GM19099 (cell line): ENCODE results near the gene FUBP3.

Experiments
- POLR2A ChIP-seq: IDR thresholded peaks from 3 replicates; pipeline ENCODE4 v1.6.1; 2011; ENCODE audit warnings: low read depth; ENCODE audit not compliant: insufficient read length; ENCODE audit errors: extremely low read depth

Gene FUBP3

DNA sequence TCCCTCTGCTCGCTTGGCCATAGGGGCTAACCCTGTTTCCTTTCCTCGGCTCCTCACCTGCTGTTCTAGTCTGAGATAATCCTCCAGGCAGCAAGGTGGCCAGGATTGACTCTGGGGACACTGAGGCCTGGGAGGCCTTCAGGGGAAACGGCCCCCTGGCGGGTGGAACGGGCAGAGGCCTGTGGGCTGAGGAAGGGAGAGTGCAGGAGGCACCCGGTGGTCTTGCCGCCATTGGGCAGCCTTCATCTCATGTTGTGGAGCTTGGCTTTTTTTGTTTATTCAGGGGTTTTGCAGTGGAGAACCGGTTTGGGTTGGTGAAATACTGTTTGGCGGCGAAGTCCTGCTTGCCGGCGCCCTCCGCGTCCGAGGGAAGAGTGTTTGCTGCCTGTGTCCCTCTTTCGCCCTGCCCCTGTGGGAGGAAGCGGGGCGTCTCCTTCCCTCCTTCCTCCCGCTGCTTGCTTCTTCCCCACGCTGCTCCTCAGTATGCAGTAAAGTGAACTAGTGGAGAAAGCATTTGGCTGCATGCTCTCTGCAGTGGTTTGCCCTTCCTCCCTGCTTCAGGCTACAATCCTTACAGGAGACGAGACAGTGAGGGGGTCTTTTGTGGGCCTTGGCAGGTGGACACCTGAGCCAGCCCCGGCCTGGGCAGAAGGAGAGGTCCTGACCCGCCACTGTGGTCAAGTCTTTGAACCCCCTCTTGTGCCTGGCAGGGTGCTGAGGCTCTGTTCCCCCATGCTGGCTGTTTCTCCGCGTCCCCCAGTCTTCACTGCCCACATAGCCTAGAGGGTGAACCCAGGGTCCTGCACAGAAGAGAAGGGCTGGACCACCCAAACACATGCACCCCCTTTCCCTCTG is 54.2 kb downstream of the FUBP3 start:
- TF ChIP-seq POLR2A: no peak

DNA sequence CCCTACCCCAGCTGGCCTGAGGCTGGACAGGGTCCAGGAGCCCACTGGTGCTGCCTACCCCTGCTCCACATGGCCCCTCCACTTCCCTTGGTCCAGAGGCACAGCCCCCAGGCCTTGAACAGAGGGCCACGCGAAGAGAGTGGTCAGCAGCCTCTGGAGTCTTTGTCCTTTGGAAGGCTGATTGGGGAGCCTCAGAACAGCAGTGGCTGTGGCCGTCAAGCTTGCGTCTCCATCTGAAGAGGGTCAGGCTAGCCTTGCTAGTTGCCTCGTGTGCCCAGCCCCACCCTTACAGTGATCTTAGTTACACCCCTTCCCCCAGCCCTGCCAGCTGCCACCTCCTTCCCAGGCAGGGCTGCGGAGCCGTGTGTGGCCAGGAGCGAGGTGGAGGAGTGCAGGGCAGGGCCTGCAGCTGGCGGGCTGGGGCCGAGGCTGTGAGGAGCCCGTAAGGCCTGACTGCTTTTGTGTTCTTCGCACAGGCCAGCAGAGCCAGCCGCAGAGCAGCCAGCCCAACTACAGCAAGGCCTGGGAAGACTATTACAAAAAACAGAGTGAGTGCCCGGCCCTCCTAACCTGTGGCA is 54.9 kb downstream of the FUBP3 start:
- TF ChIP-seq POLR2A: no peak

DNA sequence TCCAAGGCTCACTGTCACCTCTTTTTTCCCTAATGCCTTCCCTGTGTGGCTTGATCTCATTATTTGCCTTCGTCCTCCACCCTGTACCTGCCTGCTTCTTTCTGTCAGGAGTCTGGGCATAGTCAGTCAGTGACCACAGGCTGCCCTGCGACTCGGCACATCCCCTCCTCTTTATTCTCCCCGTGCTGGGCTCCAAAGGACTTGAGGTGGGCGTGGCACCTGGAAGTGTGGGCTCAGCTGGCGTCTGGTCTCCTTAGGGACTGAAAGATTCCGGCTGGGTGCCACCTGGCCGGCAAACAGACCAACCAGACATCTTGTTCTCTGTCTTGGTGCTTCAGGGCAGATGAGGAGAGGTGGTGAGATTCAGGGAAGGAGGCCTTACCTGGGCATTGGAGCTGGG is 55.4 kb downstream of the FUBP3 start:
- TF ChIP-seq POLR2A: no peak

DNA sequence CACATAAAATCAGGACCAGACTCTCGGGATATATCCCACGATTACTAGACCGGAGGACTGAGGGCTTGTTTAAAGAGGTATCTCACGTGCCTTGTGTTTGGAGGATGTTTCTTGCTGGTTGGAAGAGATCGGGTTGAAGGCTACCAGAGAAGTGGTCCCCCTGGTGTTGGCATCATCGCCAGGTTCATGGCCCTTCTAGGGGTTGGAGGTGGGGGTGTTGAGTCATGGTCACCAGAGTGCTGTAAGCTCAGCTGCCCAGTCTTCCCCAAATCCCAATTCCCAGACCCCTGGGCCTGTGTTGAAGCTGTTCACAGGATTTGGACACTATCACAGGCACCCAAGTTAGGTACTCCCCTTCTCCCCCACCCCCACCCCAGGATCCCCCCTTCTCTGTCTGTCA is 55.9 kb downstream of the FUBP3 start:
- no peak for TF ChIP-seq POLR2A

DNA sequence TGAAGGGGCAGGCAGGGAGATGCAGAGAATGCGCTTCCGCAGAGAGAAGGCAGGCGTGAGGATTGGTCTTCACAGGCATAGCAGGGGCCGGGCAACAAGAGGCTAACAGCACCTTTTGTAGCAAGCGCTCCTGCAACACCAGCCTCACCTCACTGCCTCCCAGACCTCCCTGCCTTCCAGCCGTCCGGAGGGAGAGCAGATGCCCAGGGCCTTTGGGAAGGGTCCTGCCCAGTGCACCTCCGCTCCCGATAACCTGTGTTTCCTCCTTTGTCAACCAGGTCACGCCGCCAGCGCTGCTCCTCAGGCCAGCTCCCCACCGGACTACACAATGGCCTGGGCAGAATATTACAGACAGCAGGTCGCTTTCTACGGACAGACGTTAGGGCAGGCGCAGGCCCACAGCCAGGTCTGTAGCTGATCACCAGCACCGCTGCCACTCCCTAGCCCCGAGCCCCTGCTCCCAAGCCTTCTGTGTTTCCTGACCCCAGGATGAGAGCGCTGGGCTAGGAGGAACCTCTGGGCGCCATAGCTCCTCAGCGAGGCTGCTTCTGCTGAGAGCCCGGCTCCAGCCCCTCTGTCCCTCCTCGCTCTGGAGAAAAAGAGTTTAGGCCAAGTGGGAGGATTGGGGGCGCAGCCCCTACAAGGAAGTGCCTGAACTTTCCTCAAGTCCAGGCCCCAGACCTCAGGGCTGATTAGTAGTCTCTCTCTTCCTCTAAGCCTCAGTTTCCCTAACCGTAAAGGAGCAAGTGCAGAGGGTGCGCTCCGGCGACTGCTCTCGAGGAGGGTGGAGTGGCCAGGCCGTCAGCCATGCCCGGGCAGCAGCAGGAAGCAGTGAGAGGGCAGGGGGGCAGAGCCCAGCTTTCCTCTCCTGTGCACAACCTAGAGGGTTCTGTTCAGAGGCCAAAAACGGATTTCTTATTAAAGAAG is 56.6 kb downstream of the FUBP3 start:
- TF ChIP-seq POLR2A: no peak

DNA sequence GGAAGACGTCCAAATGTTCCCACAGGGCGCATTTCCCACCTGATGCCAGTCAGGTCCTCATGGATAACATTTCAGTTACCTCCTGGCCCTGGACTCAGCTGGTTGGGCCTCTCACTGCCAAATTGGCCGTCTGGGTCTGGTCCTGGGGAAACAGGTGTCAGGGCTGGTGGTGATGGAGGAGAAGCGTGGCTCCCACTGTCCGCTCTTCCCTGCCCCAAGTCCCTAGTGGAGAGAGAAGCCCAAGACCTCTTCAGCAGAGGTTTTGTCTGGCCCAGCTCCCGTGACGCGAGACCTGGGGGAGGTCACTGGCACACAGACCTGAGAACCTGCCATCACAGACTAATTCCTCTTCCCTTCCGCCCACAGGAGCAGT is 57.3 kb downstream of the FUBP3 start:
- no peak for TF ChIP-seq POLR2A

DNA sequence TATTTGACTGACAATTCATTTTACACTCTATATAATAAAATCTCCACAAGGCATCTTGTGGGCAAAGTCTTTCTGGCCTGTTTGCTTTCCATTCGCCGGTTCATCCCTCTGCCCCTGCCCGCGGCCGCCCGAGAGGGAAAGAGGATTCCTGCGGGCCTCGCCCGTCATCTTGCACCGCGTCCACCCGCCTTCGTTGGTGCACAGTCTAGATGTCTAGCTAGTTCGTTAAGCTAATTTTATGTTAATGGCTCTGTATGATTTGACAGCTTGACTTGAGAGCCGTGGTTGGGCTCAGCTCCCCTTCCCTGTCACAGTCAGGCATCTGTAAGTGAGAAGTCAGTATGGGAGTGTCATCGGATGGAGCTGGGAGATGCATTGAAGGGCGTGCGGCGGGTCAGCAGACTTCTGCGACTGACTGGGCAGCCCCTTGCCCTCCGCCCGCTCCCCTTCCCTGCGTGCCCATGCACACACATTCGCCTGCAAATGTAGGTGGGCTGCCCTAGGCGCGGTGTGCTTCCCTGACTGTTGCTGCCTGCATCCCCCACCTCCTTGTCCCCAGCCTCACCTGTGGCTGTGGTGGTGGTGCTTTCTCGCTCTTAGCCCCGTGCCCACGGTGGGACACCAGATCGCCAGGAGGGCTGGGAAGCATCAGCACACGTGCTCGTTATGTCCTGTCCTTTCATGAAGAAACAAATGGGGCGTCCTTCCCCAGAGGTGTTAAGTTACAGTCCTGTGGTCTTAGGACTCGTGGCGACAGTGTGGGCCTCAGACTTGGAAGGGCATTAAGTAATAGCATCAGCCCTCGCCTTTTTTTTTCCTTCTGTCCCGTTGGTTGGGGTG is 59.1 kb downstream of the FUBP3 start:
- TF ChIP-seq POLR2A: no peak

DNA sequence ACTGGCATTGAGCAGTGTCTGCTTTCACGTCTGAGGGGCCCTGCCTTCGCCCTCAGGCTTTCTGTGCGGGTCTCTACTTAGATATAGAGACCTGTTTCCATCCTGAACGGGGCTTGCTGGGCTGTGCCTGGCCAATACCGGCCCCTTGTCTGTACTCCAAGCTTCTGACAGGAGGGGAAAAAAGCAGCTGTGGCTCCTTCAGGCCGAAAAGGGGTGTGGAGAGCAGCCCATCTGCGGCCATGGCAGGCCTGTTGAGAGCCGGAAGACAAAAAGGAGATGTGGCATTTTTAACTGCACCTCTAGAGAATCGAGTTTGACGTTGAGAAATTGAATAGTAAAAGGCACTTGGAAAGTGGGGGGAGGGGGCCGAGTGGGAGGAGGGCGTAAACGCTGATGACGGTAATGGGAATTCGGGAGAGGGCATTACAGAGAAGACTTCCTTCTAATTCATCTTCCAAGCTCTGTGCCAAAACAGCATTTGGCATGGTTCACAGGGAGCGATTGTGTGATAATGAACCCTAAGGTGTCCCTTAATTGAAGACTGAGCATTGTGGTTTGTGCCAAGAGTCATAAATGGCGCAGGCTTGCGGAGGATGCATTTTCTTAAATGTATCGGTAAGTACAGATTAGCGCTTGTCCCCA is 59.9 kb downstream of the FUBP3 start:
- TF ChIP-seq POLR2A: no peak

DNA sequence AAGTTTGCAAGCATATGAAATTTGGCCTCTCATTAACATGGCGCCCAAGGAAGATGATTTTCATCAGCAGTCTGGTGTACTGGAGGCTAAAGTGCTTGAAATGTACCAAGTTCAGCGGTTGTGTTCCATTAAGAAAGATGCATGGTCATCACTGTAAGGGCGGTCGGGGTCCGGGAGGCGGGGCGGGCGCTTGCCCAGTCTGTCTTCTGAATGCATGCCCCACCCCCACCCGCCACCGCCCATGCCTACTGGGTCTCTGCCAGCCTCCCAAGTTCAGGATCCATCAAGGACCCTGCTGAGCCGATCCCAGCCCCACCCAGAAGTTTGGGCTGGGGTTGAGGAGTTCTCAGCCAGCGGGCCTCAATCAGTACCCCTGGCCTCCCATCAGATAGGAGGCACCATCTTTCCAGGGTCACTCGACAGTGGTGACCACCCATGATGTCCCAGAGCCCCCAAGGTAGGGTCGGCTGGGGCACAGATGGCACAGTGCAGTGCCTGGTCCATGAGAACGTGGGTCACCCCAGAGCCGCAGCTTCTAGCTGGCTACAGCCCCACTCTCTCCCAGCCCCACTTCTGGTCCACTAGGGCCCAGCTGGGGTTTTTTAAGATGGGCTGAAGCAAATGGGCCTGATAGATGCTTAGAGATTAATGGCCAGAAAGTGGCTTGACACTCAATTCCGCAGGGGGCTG is 60.6 kb downstream of the FUBP3 start:
- no peak for TF ChIP-seq POLR2A

DNA sequence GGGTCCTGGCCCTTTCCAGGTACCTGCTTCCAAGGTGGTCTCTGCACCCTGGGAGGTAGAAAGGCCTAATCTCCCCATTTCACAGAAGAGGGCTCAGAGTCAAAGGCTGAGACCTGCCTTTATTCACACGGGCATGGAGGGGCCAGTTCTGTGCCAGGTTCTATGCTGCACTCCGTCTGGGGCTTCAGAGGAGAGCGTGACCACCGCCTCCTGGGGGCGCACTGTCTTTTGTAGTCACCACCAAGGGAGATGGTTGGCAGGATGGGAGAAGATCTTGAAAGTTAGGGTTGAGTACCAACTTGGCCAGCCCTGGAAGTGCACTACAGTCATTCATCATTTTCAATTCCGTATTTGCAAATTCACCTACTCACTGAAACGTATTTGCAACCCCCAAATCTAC is 61.3 kb downstream of the FUBP3 start:
- no peak for TF ChIP-seq POLR2A

DNA sequence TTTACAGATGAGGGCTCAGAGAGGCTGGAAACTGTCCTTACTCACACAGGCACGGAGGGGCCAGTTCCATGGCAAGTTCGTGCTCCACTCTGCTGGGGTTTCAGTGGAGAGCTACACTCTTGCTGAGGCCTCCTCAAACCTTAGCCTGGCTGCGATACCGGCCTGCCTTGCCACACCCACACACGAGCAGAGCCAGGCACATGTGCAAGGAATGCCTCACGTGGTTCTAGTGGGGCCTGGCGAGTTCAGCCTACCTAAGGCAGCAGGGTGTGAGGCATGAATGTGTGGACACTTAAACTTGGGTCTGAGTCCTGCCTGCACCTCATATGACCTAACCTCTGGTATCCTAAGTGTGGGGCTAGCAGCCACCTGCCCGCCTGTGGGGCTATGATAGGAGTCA is 63.5 kb downstream of the FUBP3 start:
- no peak for TF ChIP-seq POLR2A

DNA sequence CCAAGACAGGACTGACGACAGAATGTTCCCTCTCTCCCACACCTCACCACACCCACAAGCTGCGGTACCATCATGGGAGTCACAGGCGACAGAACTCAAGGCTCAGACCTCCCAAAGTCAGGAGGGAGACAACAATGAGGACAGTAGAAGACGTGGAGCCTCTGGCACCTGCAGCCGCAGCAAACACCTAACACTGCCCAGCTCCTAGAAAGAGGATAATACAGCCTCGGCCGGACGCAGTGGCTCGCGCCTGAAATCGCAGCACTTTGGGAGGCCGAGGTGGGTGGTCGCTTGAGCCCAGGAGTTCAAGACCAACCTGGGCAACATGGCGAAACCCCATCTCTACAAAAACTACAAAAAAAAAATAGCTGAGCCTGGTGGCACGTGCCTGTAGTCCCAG is 71.8 kb downstream of the FUBP3 start:
- no peak for TF ChIP-seq POLR2A

DNA sequence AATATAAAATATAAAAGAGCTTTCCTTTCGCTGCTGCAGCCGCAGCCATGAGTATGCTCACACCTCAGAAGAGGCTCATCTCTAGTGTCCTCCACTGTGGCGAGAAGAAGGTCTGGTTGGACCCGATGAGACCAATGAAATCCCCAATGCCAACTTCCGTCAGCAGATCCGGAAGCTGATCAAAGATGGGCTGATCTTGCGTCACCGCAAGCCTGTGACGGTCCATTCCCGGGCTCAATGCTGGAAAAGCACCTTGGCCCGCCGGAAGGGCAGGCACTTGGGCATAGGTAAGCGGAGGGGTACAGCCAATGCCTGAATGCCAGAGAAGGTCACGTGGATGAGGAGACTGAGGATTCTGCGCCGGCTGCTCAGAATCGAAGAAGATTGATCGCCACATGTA is 72.4 kb downstream of the FUBP3 start:
- TF ChIP-seq POLR2A: no peak

DNA sequence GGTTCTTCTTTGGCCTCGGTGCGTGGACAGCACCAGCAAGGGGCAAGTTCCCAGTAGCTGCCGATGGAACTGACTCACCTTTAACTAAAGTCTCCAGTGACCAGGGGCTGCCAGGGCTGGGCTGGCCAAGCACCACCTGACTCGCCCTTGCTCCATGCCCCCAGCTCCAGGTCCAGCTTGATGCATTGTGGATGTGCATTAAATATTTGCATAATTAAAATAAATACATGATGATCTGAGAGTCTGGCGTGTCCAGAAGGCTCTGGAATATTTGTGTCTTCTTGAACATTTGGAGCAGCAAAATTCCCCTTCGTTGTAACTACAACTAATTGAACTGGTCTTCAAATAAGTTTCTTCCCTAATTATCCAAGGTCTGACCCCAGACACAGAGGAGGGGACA is 75.5 kb downstream of the FUBP3 start:
- no peak for TF ChIP-seq POLR2A
